Measurements from ENCODE around the gene RAB27A. TPM values are rescaled to one million over a fixed set of nuclear protein-coding genes. Genes with fewer than 3 reads are reported as not detected.

RAB27A gene
- total and polyA plus RNA-seq, 2 donors (not counting 3 experiments of a cell fraction or from before 2014, with no cell fraction given) = 7.3 to 30.9 TPM

- POLR2A ChIA-PET = no interaction called here
Observed at GRCh38 chr15:55257012-55257670, 32.5 kb downstream of the RAB27A start.

More at GRCh38 chr15:55257012-55257670, 32.5 kb downstream of the RAB27A start:
- Histone ChIP-seq H3K4me3 (replicated peaks in 1 of 3; ENCODE audit: insufficient read depth in 1 of 3, low read depth in 1 of 3, low read length in 3 of 3) (no peak overlapping the region), H3K36me3 (ENCODE audit: control insufficient read depth in 2 of 2, extremely low read depth in 1 of 2, insufficient read depth in 2 of 2, low read length in 2 of 2) (no peaks in the 10 kb centered on the region), H3K27ac (ENCODE audit: insufficient read depth, low read depth, low read length) (no peak overlapping the region), H3K9me1 (replicated peaks; ENCODE audit: control insufficient read depth, extremely low read depth, insufficient read depth, low read length) (no peaks in the 10 kb centered on the region), H3K9ac (replicated peaks; ENCODE audit: extremely low read depth, insufficient read depth, low read length) (no peak overlapping the region), H3K79me2 (ENCODE audit: control insufficient read depth, insufficient read depth, low read length) (no peaks in the 10 kb centered on the region), H3K9me3 (replicated peaks; ENCODE audit: control insufficient read depth, insufficient read depth, low read length) (no peaks in the 10 kb centered on the region), H4K20me1 (replicated peaks; ENCODE audit: control insufficient read depth, extremely low read depth, insufficient read depth, low read length) (no peaks in the 10 kb centered on the region), H2AFZ (ENCODE audit: low read depth, low read length) (no peak overlapping the region), H3K4me1 (ENCODE audit: control insufficient read depth, extremely low read depth, insufficient read depth, low read length) (no peaks in the 10 kb centered on the region), H3K4me2 (ENCODE audit: insufficient read depth, low read length) (no peak overlapping the region), H3K27me3 (ENCODE audit: control insufficient read depth in 2 of 2, insufficient read depth in 2 of 2, low read length in 2 of 2) (no peaks in the 10 kb centered on the region)
- dilution Hi-C loops (cut with MboI; ENCODE audit: extremely low pct_ligation_motif_present, low sequenced_read_pairs) = no loop called here
- CTCF ChIA-PET = interaction anchor here (1.1 to 1.9 kb wide), 2 partner anchors 10 to 13 kb away, joined by 5 to 8 read pairs; no protein-coding TSS in a partner anchor
- intact Hi-C loops (cut with micrococcal nuclease) = no loop called here
- DNase-seq (ENCODE audit: low read depth, low spot score) = no peak
- no TSS peak for BruUV-seq (replicated peaks)
- FAIRE-seq = no peak
- TF ChIP-seq FOS (IDR thresholded peaks at IDR 0.05; ENCODE audit: borderline replicate concordance, insufficient read depth, low read length) (no peak), EZH2 (IDR thresholded peaks at IDR 0.05; ENCODE audit: borderline replicate concordance, low read depth, low read length, severe bottlenecking) (no peak), CTCF (IDR thresholded peaks at IDR 0.05; ENCODE audit: extremely low read depth in 1 of 2, insufficient read depth in 1 of 2, low read depth in 1 of 2, low read length in 2 of 2) (no peak), MYC (IDR thresholded peaks at IDR 0.05; ENCODE audit: low read depth, low read length) (no peak), MAX (IDR thresholded peaks at IDR 0.05; ENCODE audit: insufficient read depth, insufficient read length) (no peak), POLR2A (IDR thresholded peaks at IDR 0.05; ENCODE audit: low read depth, low read length) (no peak), POLR2AphosphoS5 (IDR thresholded peaks at IDR 0.05; ENCODE audit: insufficient read depth, low read depth, low read length) (no peak), JUN (IDR thresholded peaks at IDR 0.05; ENCODE audit: borderline replicate concordance, insufficient read depth, insufficient read length, low read depth) (no peak), GATA2 (IDR thresholded peaks at IDR 0.05; ENCODE audit: insufficient read depth, insufficient read length, low read depth, low read length) (no peak)
